SH-SY5Y (cell line): ENCODE measurements around the gene PAQR7.

Source experiments
- GATA2 ChIP-seq: IDR thresholded peaks from 2 replicates; pipeline ENCODE4 v1.6.1; 2011; ENCODE audit warnings: mild to moderate bottlenecking, low read depth, low read length
- GATA3 ChIP-seq: IDR thresholded peaks from 2 replicates; pipeline ENCODE4 v1.6.1; 2011; ENCODE audit warnings: low read depth, mild to moderate bottlenecking, low read length, moderate library complexity

DNA sequence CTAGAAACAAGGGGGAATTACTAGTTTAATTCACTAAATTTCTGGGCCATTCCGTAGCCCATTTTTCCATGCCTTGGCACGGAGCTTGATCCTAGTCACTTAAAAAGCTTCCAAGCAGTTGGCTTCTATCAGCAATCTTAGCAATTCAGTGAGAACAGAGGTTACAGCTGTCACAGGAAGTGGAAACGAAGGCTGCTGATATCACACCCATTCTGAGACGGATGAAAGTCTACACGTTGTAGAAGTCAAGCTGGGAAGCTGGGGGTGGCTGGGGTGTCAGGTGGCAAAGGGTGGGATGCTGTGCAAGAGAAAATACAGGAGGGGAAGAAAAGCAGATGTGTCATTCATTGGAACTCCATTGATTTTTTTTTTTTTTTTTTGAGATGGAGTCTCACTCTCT, 42.5 kb upstream of the PAQR7 start:
- no peak for TF ChIP-seq GATA2
- no peak for TF ChIP-seq GATA3
